ENCODE measurements around the gene MUTYH. TPM values are rescaled to one million over a fixed set of nuclear protein-coding genes. Genes with fewer than 3 reads are reported as not detected.

Gene MUTYH
- total and polyA plus RNA-seq, 2 of the 8 experiments (the other 6 are each of a cell fraction or from before 2014, with no cell fraction given) = 51.9 to 65.7 TPM

DNA sequence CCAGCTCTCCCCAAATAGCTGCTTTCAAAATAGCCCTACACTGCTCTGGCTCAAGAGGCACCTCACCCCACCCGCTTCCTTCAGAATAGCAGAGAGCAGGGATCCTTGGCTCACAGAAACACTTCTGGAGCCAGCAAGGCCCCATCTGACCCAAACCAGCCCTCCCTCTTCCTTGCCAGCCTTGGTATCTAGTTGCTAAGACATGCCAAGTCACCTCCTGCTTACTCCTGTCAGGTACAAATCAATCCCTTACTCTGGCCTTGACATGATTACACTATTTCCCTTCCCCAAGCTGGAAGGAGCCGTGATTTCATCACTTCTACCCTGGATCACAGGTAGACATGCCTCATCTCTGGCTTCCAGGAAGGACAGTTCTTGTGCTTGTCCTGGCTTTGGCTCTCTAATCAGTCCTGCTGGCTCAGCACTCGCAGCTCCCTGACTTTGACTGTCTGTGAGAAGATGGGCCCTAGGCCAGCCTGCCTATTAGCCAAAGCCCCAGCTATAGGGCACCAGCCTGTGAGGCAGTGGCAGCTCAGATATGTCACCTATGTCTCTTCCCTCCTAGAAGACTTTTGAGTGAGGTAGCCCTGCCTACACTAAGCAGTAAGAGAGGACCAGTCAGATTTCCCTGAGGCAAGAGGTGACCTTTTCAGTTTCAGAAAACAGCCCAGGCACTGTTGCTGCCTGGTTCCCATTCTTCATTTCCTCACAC is 8.9 kb upstream of the MUTYH start:
- H2BK20ac ChIP-seq (ENCODE audit: low read length) = no peak overlapping the region
- no peak overlapping the region for H3K4me3 ChIP-seq (ENCODE audit: extremely low read depth in 1 of 4, insufficient read depth in 2 of 4, low read depth in 3 of 4, low read length in 4 of 4)
- H4K5ac ChIP-seq (ENCODE audit: insufficient read length, low read depth, low read length) = no peak overlapping the region
- no peak overlapping the region for H2AK5ac ChIP-seq (ENCODE audit: low read depth, low read length)
- H3K27ac ChIP-seq (ENCODE audit: low read depth, low read length) = no peak overlapping the region
- no peak overlapping the region for H3K4me2 ChIP-seq (ENCODE audit: insufficient read depth in 1 of 2, low read depth in 2 of 2, low read length in 2 of 2)
- H3K23me2 ChIP-seq (ENCODE audit: low read depth, low read length) = no peaks in the 10 kb centered on the region
- no peak overlapping the region for H3K14ac ChIP-seq (ENCODE audit: insufficient read length)
- no peak overlapping the region for H2BK5ac ChIP-seq (ENCODE audit: low read depth, low read length)
- no peaks in the 10 kb centered on the region for H3K9me3 ChIP-seq (ENCODE audit: insufficient read depth in 2 of 2, low read depth in 1 of 2, low read length in 1 of 2)
- H3K36me3 ChIP-seq (ENCODE audit: control insufficient read depth in 2 of 4, insufficient read depth in 4 of 4, low read length in 3 of 4) = peaks cover 5 to 16% (median 11%) of the 10 kb centered on the region in 4 experiments; a peak in 6 of 8 replicates
- no peak overlapping the region for H3K18ac ChIP-seq (ENCODE audit: extremely low read depth, low read length)
- DNase-seq (ENCODE audit: low read depth in 1 of 2, low spot score in 2 of 2) = no peak
- H3K79me1 ChIP-seq (ENCODE audit: low read depth, low read length) = no peaks in the 10 kb centered on the region
- no peaks in the 10 kb centered on the region for H3K27me3 ChIP-seq (replicated peaks in 1 of 4; ENCODE audit: control insufficient read depth in 3 of 4, extremely low read depth in 1 of 4, insufficient read depth in 3 of 4, low read length in 3 of 4)
- no peak overlapping the region for H3K56ac ChIP-seq (replicated peaks; ENCODE audit: insufficient read length, low read depth, low read length)
- WGBS, 2 experiments (ENCODE audit: extremely low coverage in 1 of 2, insufficient coverage in 1 of 2, insufficient read length in 1 of 2, insufficient replicate concordance in 2 of 2, low coverage in 1 of 2, low lambda C conversion rate in 2 of 2, missing lambda C conversion rate in 1 of 2) = 85% methylated on average over 3 of the region's 3 CpGs; no CpG with 5 or more reads in 1 of the 2 experiments
- no peak overlapping the region for H3K23ac ChIP-seq (ENCODE audit: insufficient read length)
- H4K91ac ChIP-seq (replicated peaks; ENCODE audit: insufficient read length, low read length) = no peak overlapping the region
- H3K4ac ChIP-seq (replicated peaks; ENCODE audit: insufficient read length, low read depth, low read length) = no peak overlapping the region
- ChIA-PET CTCF (ENCODE audit: partially characterized antibody) (interaction anchor here (0.7 to 13.4 kb wide), 7 partner anchors 9 to 523 kb away, joined by 3 to 139 read pairs (median 6); partner anchors contain the start of genes MUTYH and TOE1), POLR2A (ENCODE audit: partially characterized antibody) (interaction anchor here (0.6 to 21.4 kb wide), 9 partner anchors 6 to 529 kb away, joined by 3 to 472 read pairs (median 6); partner anchors contain the start of genes HPDL, MUTYH, PRDX1 and TOE1)
- H4K8ac ChIP-seq (ENCODE audit: extremely low read depth, insufficient read depth, low read length) = no peak overlapping the region
- H3K79me2 ChIP-seq (ENCODE audit: control insufficient read depth in 1 of 2, insufficient read depth in 2 of 2, low read length in 2 of 2) = no peaks in the 10 kb centered on the region
- TF ChIP-seq PHF8 (conservative IDR thresholded peaks at IDR 0.05; ENCODE audit: low read depth, low read length) (no peak), SUZ12 (IDR thresholded peaks at IDR 0.05; ENCODE audit: low read length) (no peak), CHD1 (IDR thresholded peaks at IDR 0.05; ENCODE audit: low read depth, low read length) (no peak), JUN (IDR thresholded peaks at IDR 0.05; ENCODE audit: low read depth, low read length) (no peak), KDM4A (IDR thresholded peaks at IDR 0.05; ENCODE audit: low read depth, low read length, severe bottlenecking) (no peak), MAFK (IDR thresholded peaks at IDR 0.05; ENCODE audit: low read depth, low read length) (no peak)
- TF ChIP-seq, protein P1, sequence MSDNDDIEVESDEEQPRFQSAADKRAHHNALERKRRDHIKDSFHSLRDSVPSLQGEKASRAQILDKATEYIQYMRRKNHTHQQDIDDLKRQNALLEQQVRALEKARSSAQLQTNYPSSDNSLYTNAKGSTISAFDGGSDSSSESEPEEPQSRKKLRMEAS (IDR thresholded peaks at IDR 0.05) = no peak
- no peak overlapping the region for H2BK120ac ChIP-seq (replicated peaks; ENCODE audit: low read depth, low read length)
- H3K4me1 ChIP-seq (replicated peaks in 1 of 4; ENCODE audit: control insufficient read depth in 3 of 4, insufficient read depth in 4 of 4, low read length in 3 of 4) = no peaks in the 10 kb centered on the region
- FAIRE-seq = no peak
- no peak overlapping the region for H2BK15ac ChIP-seq (ENCODE audit: low read length)
- no peak overlapping the region for H2BK12ac ChIP-seq (ENCODE audit: low read depth, low read length)
- no peak overlapping the region for H2AFZ ChIP-seq (ENCODE audit: low read length)
- H4K20me1 ChIP-seq (replicated peaks in 1 of 2; ENCODE audit: control insufficient read depth in 1 of 2, insufficient read depth in 2 of 2, low read length in 2 of 2) = peaks cover 0 to 2% of the 10 kb centered on the region in 2 experiments
- H3K9ac ChIP-seq (replicated peaks in 1 of 4; ENCODE audit: extremely low read depth in 1 of 4, low read depth in 3 of 4, low read length in 3 of 4) = no peak overlapping the region
